H9 (cell line): ENCODE measurements around the gene MRGPRF. TPM values are rescaled to one million over a fixed set of nuclear protein-coding genes. Genes with fewer than 3 reads are reported as not detected.

Experiments used
- DNase-seq: peaks from one replicate; pipeline ENCODE4 v3.0.0-alpha.2; 2017
- H2AFZ ChIP-seq: one replicate; pipeline ENCODE4 v1.6.1; 2013; ENCODE audit warnings: mild to moderate bottlenecking, low read length, control low read depth, moderate library complexity
- H2AK5ac ChIP-seq: 2 replicates; pipeline ENCODE4 v1.6.1; 2013; ENCODE audit warnings: low read length, control low read depth, mixed read lengths; ENCODE audit not compliant: insufficient read length
- H2BK120ac ChIP-seq: one replicate; pipeline ENCODE4 v1.6.1; 2013; ENCODE audit warnings: low read depth, mild to moderate bottlenecking, low read length, control low read depth, inconsistent platforms; ENCODE audit not compliant: poor library complexity, severe bottlenecking
- H2BK12ac ChIP-seq: 2 replicates; pipeline ENCODE4 v1.6.1; 2013; ENCODE audit warnings: low read length, control low read depth, mixed read lengths, low read depth; ENCODE audit not compliant: insufficient read length
- H2BK15ac ChIP-seq: 2 replicates; pipeline ENCODE4 v1.6.1; 2013; ENCODE audit warnings: low read depth, low read length, control low read depth
- H2BK20ac ChIP-seq: one replicate; pipeline ENCODE4 v1.6.1; 2013; ENCODE audit warnings: low read depth, mild to moderate bottlenecking, low read length, control low read depth, inconsistent platforms; ENCODE audit not compliant: poor library complexity, severe bottlenecking
- H2BK5ac ChIP-seq: 2 replicates; pipeline ENCODE4 v1.6.1; 2013; ENCODE audit warnings: low read length, control low read depth, mixed read lengths; ENCODE audit not compliant: insufficient read length
- H3K14ac ChIP-seq: 2 replicates; pipeline ENCODE4 v1.6.1; 2013; ENCODE audit warnings: low read length, control low read depth; ENCODE audit not compliant: insufficient read depth
- H3K18ac ChIP-seq: 2 replicates; pipeline ENCODE4 v1.6.1; 2013; ENCODE audit warnings: low read depth, mild to moderate bottlenecking, mixed read lengths, low read length, control low read depth; ENCODE audit not compliant: insufficient read length
- H3K23ac ChIP-seq: 2 replicates; pipeline ENCODE4 v1.6.1; 2013; ENCODE audit warnings: low read length, control low read depth, mixed read lengths, low read depth; ENCODE audit not compliant: insufficient read length
- H3K23me2 ChIP-seq: 2 replicates; pipeline ENCODE4 v1.6.1; 2013; ENCODE audit warnings: low read depth, mild to moderate bottlenecking, mixed read lengths, low read length, control low read depth; ENCODE audit not compliant: insufficient read length, poor library complexity, severe bottlenecking
- H3K27ac ChIP-seq: 2 replicates; pipeline ENCODE4 v1.5.1; 2013; ENCODE audit warnings: low read length, control low read depth, mixed read lengths, low read depth; ENCODE audit not compliant: insufficient read length
- H3K27me3 ChIP-seq: 2 replicates; pipeline ENCODE4 v1.6.1; 2013; ENCODE audit warnings: low read length, control low read depth, inconsistent platforms; ENCODE audit not compliant: insufficient read depth
- H3K4ac ChIP-seq: 2 replicates; pipeline ENCODE4 v1.6.1; 2013; ENCODE audit warnings: low read depth, mild to moderate bottlenecking, control low read depth, inconsistent platforms, low read length, moderate library complexity
- H3K4me1 ChIP-seq: 2 replicates; pipeline ENCODE4 v1.6.1; 2013; ENCODE audit warnings: low read length, control low read depth, inconsistent platforms; ENCODE audit not compliant: insufficient read depth
- H3K4me2 ChIP-seq: 2 replicates; pipeline ENCODE4 v1.6.1; 2013; ENCODE audit warnings: low read length, control low read depth, mixed read lengths; ENCODE audit not compliant: insufficient read length, insufficient read depth
- H3K56ac ChIP-seq: 2 replicates; pipeline ENCODE4 v1.6.1; 2013; ENCODE audit warnings: low read depth, mild to moderate bottlenecking, mixed read lengths, low read length, control low read depth; ENCODE audit not compliant: insufficient read length
- H3K79me1 ChIP-seq: 2 replicates; pipeline ENCODE4 v1.6.1; 2013; ENCODE audit warnings: low read depth, mild to moderate bottlenecking, moderate library complexity, low read length, control low read depth, inconsistent platforms; ENCODE audit not compliant: insufficient read depth, poor library complexity, severe bottlenecking
- H3K79me2 ChIP-seq: 2 replicates; pipeline ENCODE4 v1.6.1; 2013; ENCODE audit warnings: low read length, control low read depth, inconsistent platforms; ENCODE audit not compliant: insufficient read depth
- H3K9ac ChIP-seq: 2 replicates; pipeline ENCODE4 v1.6.1; 2013; ENCODE audit warnings: low read length, control low read depth, mixed read lengths; ENCODE audit not compliant: insufficient read length; ENCODE audit errors: extremely low read depth
- H3K9me3 ChIP-seq: one replicate; pipeline ENCODE4 v1.6.1; 2013; ENCODE audit warnings: low read depth, low read length, inconsistent platforms; ENCODE audit not compliant: control insufficient read depth
- H3T11ph ChIP-seq: one replicate; pipeline ENCODE4 v1.6.1; 2013; ENCODE audit warnings: mild to moderate bottlenecking, low read length, control low read depth, inconsistent platforms
- H4K20me1 ChIP-seq: one replicate; pipeline ENCODE4 v1.6.1; 2013; ENCODE audit not compliant: control insufficient read depth, insufficient read length, insufficient read depth
- H4K5ac ChIP-seq: 2 replicates; pipeline ENCODE4 v1.6.1; 2013; ENCODE audit warnings: low read depth, mild to moderate bottlenecking, mixed read lengths, low read length, control low read depth; ENCODE audit not compliant: insufficient read length
- H4K8ac ChIP-seq: replicated peaks from 2 replicates; pipeline ENCODE4 v1.6.1; 2013; ENCODE audit warnings: low read length, control low read depth, mixed read lengths, low read depth; ENCODE audit not compliant: insufficient read length
- H4K91ac ChIP-seq: 2 replicates; pipeline ENCODE4 v1.6.1; 2013; ENCODE audit warnings: low read depth, mild to moderate bottlenecking, moderate library complexity, mixed read lengths, low read length, control low read depth; ENCODE audit not compliant: insufficient read length
- H3K27ac Mint-ChIP-seq, 3 experiments: 2 replicates in 2 of 3; 3 replicates in 1 of 3; pipeline ENCODE4 v1.8.0; 2020 to 2021; ENCODE audit warnings: mixed read lengths in 3 of 3, mild to moderate bottlenecking in 1 of 3, moderate library complexity in 1 of 3
- H3K27me3 Mint-ChIP-seq: 2 replicates; pipeline ENCODE4 v1.8.0; 2021; ENCODE audit warnings: low read depth, mild to moderate bottlenecking, moderate library complexity, mixed read lengths
- H3K36me3 Mint-ChIP-seq, 3 experiments: 2 replicates in 2 of 3; 3 replicates in 1 of 3; pipeline ENCODE4 v1.8.0; 2020 to 2021; ENCODE audit warnings: low read depth in 3 of 3, mixed read lengths in 3 of 3; ENCODE audit not compliant: insufficient read depth in 1 of 3
- H3K4me1 Mint-ChIP-seq, 2 experiments: 2 replicates each; pipeline ENCODE4 v1.8.0; 2020; ENCODE audit warnings: mixed read lengths in 2 of 2
- H3K4me3 Mint-ChIP-seq, 2 experiments: 2 replicates in 1 of 2; 3 replicates in 1 of 2; pipeline ENCODE4 v1.8.0; 2020 to 2021; ENCODE audit warnings: mild to moderate bottlenecking in 2 of 2, mixed read lengths in 2 of 2, moderate library complexity in 1 of 2
- H3K9me3 Mint-ChIP-seq, 2 experiments: 2 replicates in 1 of 2; 3 replicates in 1 of 2; pipeline ENCODE4 v1.8.0; 2020; ENCODE audit warnings: mild to moderate bottlenecking in 2 of 2, mixed read lengths in 2 of 2, moderate library complexity in 1 of 2
- WGBS: extraction: QIAGEN DNeasy Blood & Tissue Kit; methylation state at CpG from one replicate; pipeline ENCODE4 v1.1.7; 2013; ENCODE audit warnings: missing lambda C conversion rate, low lambda C conversion rate, mixed read lengths; ENCODE audit not compliant: insufficient read length; ENCODE audit errors: extremely low coverage; 5-methylcytosine and 5-hydroxymethylcytosine counted together
- total RNA-seq: library from RNA; stranded (reverse); gene quantifications from 2 replicates; pipeline ENCODE4 v1.2.1, GENCODE V29; 2021
- TF ChIP-seq, protein P1 (sequence below): fragments of 200-600 bp; sonication (generic); conservative IDR thresholded peaks from 3 replicates; pipeline ENCODE4 v1.8.0; 2021; ENCODE audit warnings: antibody characterized with exemption, mild to moderate bottlenecking

MRGPRF gene
- total RNA-seq, 1 experiment from 2014 or later, result 4.0 TPM

DNA sequence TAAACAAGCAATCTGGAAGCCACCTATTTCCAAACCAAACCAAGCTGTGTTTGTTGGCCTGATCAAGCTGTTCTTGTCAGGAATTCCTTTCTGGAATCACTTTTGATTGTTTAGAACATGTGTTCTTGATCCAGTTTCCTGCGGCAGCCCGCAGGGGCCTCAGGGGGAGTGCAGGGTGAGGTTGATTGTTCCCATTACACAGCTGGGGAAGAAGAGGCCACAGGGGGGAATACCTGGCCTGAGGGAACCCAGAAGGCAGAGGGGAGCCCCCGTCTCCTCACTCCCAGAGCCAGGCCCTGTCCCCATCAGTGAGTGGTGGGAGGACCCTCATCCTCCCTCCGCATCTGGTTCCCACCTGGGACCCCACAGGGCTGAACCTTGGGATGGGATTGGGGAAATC lies 36.5 kb downstream of the MRGPRF start:
- Histone ChIP-seq H3K56ac (no peak overlapping the region), H2AK5ac (no peak overlapping the region), H2BK12ac (no peak overlapping the region), H3K27me3 (no peaks in the 10 kb centered on the region), H3K4me2 (no peak overlapping the region), H3K27ac (no peak overlapping the region), H3K14ac (no peak overlapping the region), H2BK120ac (no peak overlapping the region), H4K20me1 (no peaks in the 10 kb centered on the region), H3K4me1 (no peaks in the 10 kb centered on the region), H3T11ph (no peak overlapping the region), H4K91ac (no peak overlapping the region), H2AFZ (no peak overlapping the region), H3K4ac (no peak overlapping the region), H2BK5ac (no peak overlapping the region), H4K5ac (no peak overlapping the region), H3K79me2 (no peaks in the 10 kb centered on the region), H3K9ac (no peak overlapping the region), H3K9me3 (no peaks in the 10 kb centered on the region), H2BK20ac (no peak overlapping the region), H4K8ac (no peak overlapping the region), H3K79me1 (no peaks in the 10 kb centered on the region), H3K23me2 (no peaks in the 10 kb centered on the region), H3K18ac (no peak overlapping the region), H2BK15ac (no peak overlapping the region), H3K23ac (no peak overlapping the region)
- Mint-ChIP-seq H3K4me1 (peaks cover 7 to 16% of the 10 kb centered on the region in 2 experiments), H3K27ac (no peak overlapping the region), H3K9me3 (peaks cover 5 to 8% of the 10 kb centered on the region in 2 experiments; a peak in 4 of 5 replicates), H3K4me3 (no peak overlapping the region), H3K27me3 (peaks cover 9% of the 10 kb centered on the region), H3K36me3 (peaks cover 0 to 10% (median 0%) of the 10 kb centered on the region in 3 experiments; a peak in 3 of 7 replicates)
- TF ChIP-seq, protein P1, sequence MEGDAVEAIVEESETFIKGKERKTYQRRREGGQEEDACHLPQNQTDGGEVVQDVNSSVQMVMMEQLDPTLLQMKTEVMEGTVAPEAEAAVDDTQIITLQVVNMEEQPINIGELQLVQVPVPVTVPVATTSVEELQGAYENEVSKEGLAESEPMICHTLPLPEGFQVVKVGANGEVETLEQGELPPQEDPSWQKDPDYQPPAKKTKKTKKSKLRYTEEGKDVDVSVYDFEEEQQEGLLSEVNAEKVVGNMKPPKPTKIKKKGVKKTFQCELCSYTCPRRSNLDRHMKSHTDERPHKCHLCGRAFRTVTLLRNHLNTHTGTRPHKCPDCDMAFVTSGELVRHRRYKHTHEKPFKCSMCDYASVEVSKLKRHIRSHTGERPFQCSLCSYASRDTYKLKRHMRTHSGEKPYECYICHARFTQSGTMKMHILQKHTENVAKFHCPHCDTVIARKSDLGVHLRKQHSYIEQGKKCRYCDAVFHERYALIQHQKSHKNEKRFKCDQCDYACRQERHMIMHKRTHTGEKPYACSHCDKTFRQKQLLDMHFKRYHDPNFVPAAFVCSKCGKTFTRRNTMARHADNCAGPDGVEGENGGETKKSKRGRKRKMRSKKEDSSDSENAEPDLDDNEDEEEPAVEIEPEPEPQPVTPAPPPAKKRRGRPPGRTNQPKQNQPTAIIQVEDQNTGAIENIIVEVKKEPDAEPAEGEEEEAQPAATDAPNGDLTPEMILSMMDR, result no peak
- no peak for DNase-seq
- no CpG with 5 or more reads among the region's 4 CpGs for WGBS
